Prostate gland (tissue), 2 donors: ENCODE results near the gene FMNL3.

ENCODE experiments used
- CTCF ChIP-seq, 4 experiments: fragments of 200-600 bp in 2 of 4; fragments of 450-650 bp in 2 of 4; sonication (generic) in 2 of 4; IDR thresholded peaks; 1 replicate in 3 of 4; 2 replicates in 1 of 4; pipeline ENCODE4 v1.5.1; 2016 to 2019; ENCODE audit warnings: antibody characterized with exemption in 4 of 4, mild to moderate bottlenecking in 2 of 4, moderate library complexity in 2 of 4
- POLR2A ChIP-seq: fragments of 450-650 bp; IDR thresholded peaks from one replicate; pipeline ENCODE4 v1.6.1; 2016; ENCODE audit warnings: antibody characterized with exemption, mild to moderate bottlenecking
- POLR2AphosphoS5 ChIP-seq: sonication (generic); formaldehyde crosslinking; IDR thresholded peaks from one replicate; pipeline ENCODE4 v1.6.1; 2017; ENCODE audit warnings: antibody characterized with exemption

GRCh38 chr12:49672301-49673217, 34.6 kb downstream of the FMNL3 start:
- TF ChIP-seq POLR2AphosphoS5 (no peak), CTCF (IDR thresholded peaks at IDR 0.05) (no peak), POLR2A (no peak)
